Astrocyte of the spinal cord (primary cell): ENCODE results near the gene SEC22A.

Source experiments
- DNase-seq: peaks from one replicate; pipeline ENCODE4 v3.0.0; 2011; ENCODE audit warnings: low read depth, low spot score
- H3K4me3 ChIP-seq: 2 replicates; pipeline ENCODE4 v1.5.1; 2011; ENCODE audit warnings: low read depth, mild to moderate bottlenecking, low read length, moderate library complexity
- in situ Hi-C: cut with HindIII; loops from 2 replicates; pipeline ENCODE4 v1.10.0; 2017; ENCODE audit warnings: low sequenced_read_pairs
- TF ChIP-seq, protein P1 (sequence below): IDR thresholded peaks from 2 replicates; pipeline ENCODE4 v1.5.1; 2012; ENCODE audit warnings: low read depth, mild to moderate bottlenecking, low read length, inconsistent platforms

Gene SEC22A

GRCh38 chr3:123156276-123156995 is 45.3 kb upstream of the SEC22A start:
- TF ChIP-seq, protein P1, sequence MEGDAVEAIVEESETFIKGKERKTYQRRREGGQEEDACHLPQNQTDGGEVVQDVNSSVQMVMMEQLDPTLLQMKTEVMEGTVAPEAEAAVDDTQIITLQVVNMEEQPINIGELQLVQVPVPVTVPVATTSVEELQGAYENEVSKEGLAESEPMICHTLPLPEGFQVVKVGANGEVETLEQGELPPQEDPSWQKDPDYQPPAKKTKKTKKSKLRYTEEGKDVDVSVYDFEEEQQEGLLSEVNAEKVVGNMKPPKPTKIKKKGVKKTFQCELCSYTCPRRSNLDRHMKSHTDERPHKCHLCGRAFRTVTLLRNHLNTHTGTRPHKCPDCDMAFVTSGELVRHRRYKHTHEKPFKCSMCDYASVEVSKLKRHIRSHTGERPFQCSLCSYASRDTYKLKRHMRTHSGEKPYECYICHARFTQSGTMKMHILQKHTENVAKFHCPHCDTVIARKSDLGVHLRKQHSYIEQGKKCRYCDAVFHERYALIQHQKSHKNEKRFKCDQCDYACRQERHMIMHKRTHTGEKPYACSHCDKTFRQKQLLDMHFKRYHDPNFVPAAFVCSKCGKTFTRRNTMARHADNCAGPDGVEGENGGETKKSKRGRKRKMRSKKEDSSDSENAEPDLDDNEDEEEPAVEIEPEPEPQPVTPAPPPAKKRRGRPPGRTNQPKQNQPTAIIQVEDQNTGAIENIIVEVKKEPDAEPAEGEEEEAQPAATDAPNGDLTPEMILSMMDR: no peak
- DNase-seq: no peak
- H3K4me3 ChIP-seq: no peak overlapping the region
- in situ Hi-C loops: no loop called here

DNA sequence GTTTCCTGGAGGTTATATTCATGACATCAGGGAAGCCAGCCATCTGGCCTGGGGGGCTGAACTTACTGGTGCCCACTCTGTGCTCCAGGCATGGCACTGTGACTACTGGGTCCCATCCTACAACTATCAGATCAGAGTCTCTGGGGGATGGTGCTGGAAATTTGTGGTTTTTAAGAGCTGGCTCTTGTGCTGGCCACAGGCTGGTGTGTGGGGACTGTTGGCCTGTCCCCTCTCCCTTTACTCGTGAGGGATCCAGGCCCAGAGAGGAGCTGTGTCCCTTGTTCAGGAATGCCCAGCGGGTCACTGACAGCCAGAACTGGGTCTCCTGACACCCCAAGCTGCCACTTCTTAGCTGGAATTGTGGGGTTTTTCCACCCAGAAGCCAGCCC is 44.5 kb upstream of the SEC22A start:
- no peak overlapping the region for H3K4me3 ChIP-seq
- in situ Hi-C loops: no loop called here
- no peak for DNase-seq
- TF ChIP-seq, protein P1: no peak

- no peak overlapping the region for H3K4me3 ChIP-seq
- no peak for DNase-seq
- in situ Hi-C loops: no loop called here
- TF ChIP-seq, protein P1: no peak
Measured at GRCh38 chr3:123157598-123158287, 44.0 kb upstream of the SEC22A start.

DNA sequence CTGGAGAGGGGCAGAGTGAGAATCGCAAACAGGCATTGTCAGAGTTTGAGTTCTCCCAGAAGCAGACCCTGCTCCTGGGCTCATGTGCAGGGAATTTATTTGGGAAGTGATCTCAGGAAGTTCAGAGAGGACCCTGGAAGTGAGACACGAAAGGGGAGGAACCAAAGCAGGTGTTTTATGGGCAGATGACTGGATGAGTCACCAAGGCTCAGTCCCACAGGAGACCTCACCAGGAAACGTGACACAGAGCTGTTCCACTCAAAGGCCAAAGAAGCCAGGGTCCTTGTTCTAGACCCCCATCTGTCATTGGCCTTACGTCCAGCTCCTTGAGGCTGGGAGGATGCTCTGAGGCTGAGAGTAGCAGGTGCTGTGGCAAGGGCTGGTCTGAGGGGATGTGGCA is 43.4 kb upstream of the SEC22A start:
- in situ Hi-C loops: no loop called here
- no peak for DNase-seq
- TF ChIP-seq, protein P1: no peak
- H3K4me3 ChIP-seq: no peak overlapping the region

DNA sequence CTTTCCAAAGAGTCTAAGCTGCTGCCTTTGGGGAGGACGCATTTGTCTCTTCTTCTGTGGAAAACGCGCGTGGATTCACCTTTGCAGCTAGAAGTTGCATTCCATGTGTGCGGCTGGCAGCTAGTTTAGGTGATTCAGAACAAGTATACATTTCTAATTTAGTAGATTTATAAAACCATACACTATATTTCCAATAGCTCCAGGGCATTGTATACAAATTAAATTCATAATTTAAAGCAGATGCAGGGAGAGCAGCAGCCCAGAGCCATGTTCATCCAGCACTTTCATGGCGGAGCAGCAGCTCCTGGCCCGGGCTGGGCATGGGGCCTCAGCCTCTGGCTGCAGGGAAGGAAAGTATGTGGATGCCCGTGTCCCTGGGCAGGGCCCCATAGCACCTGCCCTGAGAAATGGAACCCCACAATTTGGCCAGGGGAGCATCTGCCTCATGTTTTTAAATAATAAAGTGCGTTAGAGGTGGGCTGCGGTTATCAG is 42.8 kb upstream of the SEC22A start:
- in situ Hi-C loops: no loop called here
- no peak overlapping the region for H3K4me3 ChIP-seq
- DNase-seq: no peak
- TF ChIP-seq, protein P1: no peak

DNA sequence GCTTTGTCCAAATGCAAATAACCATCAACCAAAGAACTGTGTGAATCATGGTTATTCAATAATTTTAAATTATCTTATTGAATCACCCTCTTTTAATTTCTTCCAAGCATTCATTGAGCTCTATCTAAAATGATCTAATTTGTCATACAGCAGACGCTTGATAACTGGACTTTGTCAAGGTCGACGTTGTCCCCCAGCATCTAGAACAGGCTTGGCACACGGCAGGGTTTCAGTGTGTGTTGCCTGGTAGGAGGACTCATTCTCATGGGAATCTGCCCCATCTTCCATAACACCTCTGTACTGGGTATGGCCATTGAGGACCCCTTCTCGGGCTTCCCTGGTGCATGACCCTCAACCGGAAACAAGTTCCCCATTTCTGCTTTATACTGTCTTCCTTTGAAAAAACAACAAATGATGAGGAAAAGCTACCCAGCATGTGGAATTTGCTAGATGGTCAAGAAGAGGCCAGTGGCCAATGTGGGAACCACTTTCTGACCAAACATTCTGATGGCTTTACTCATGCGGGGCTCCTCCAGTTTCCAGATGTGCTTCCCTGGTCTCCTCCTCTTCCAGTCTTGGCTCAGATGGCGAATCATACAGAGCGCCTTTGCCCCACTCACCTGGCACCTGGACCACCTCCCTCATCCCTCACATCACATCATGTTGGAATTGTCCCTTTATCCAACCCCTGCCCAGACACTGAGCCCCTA is 41.7 kb upstream of the SEC22A start:
- TF ChIP-seq, protein P1: no peak

More for the DNA sequence above, 41.7 kb upstream of the SEC22A start:
- in situ Hi-C loops: no loop called here
- peak; percentile 44 for DNase-seq
- no peak overlapping the region for H3K4me3 ChIP-seq
